ENCODE results near the gene TRIM31.

Gene TRIM31

GRCh38 chr6:30149234-30149633 lies 36.3 kb upstream of the TRIM31 start:
- Histone ChIP-seq H3K4me2 (ENCODE audit: low read length) (no peak overlapping the region), H3K4me3 (ENCODE audit: low read depth, low read length) (no peak overlapping the region), H3K9ac (no peak overlapping the region), H3K27me3 (ENCODE audit: control insufficient read depth, insufficient read depth, low read length) (no peaks in the 10 kb centered on the region), H3K9me3 (ENCODE audit: control insufficient read depth, low read length) (no peaks in the 10 kb centered on the region), H3K27ac (no peak overlapping the region), H3K4me1 (no peaks in the 10 kb centered on the region), H3K79me2 (no peaks in the 10 kb centered on the region), H3K36me3 (ENCODE audit: control insufficient read depth, insufficient read depth, low read length) (no peaks in the 10 kb centered on the region), H2AFZ (no peak overlapping the region)
- TF ChIP-seq CTCF (IDR thresholded peaks at IDR 0.05) = no peak

GRCh38 chr6:30147096-30147495 lies 34.2 kb upstream of the TRIM31 start:
- no peak overlapping the region for H3K4me2 ChIP-seq (ENCODE audit: low read length)
- no peak overlapping the region for H3K9ac ChIP-seq
- no peak overlapping the region for H3K4me3 ChIP-seq (ENCODE audit: low read depth, low read length)
- H2AFZ ChIP-seq = no peak overlapping the region
- no peak overlapping the region for H3K27ac ChIP-seq
- no peaks in the 10 kb centered on the region for H3K4me1 ChIP-seq
- TF ChIP-seq CTCF (IDR thresholded peaks at IDR 0.05) = no peak
- H3K27me3 ChIP-seq (ENCODE audit: control insufficient read depth, insufficient read depth, low read length) = no peaks in the 10 kb centered on the region
- H3K79me2 ChIP-seq = no peaks in the 10 kb centered on the region
- H3K36me3 ChIP-seq (ENCODE audit: control insufficient read depth, insufficient read depth, low read length) = no peaks in the 10 kb centered on the region
- H3K9me3 ChIP-seq (ENCODE audit: control insufficient read depth, low read length) = no peaks in the 10 kb centered on the region

GRCh38 chr6:30145818-30146217 lies 32.9 kb upstream of the TRIM31 start:
- Histone ChIP-seq H2AFZ (no peak overlapping the region), H3K9ac (no peak overlapping the region), H3K4me1 (no peaks in the 10 kb centered on the region), H3K79me2 (no peaks in the 10 kb centered on the region), H3K4me2 (ENCODE audit: low read length) (no peak overlapping the region), H3K27me3 (ENCODE audit: control insufficient read depth, insufficient read depth, low read length) (no peaks in the 10 kb centered on the region), H3K27ac (no peak overlapping the region), H3K4me3 (ENCODE audit: low read depth, low read length) (no peak overlapping the region), H3K36me3 (ENCODE audit: control insufficient read depth, insufficient read depth, low read length) (no peaks in the 10 kb centered on the region), H3K9me3 (ENCODE audit: control insufficient read depth, low read length) (no peaks in the 10 kb centered on the region)
- TF ChIP-seq CTCF (IDR thresholded peaks at IDR 0.05) = no peak

GRCh38 chr6:30144811-30145210 lies 31.9 kb upstream of the TRIM31 start:
- H3K79me2 ChIP-seq = no peaks in the 10 kb centered on the region
- H2AFZ ChIP-seq = no peak overlapping the region
- H3K27me3 ChIP-seq (ENCODE audit: control insufficient read depth, insufficient read depth, low read length) = no peaks in the 10 kb centered on the region
- no peaks in the 10 kb centered on the region for H3K9me3 ChIP-seq (ENCODE audit: control insufficient read depth, low read length)
- no peak overlapping the region for H3K9ac ChIP-seq
- no peaks in the 10 kb centered on the region for H3K4me1 ChIP-seq
- no peak overlapping the region for H3K27ac ChIP-seq
- H3K36me3 ChIP-seq (ENCODE audit: control insufficient read depth, insufficient read depth, low read length) = no peaks in the 10 kb centered on the region
- TF ChIP-seq CTCF (IDR thresholded peaks at IDR 0.05) = no peak
- H3K4me2 ChIP-seq (ENCODE audit: low read length) = no peak overlapping the region
- H3K4me3 ChIP-seq (ENCODE audit: low read depth, low read length) = no peak overlapping the region

- Histone ChIP-seq H3K4me1 (no peaks in the 10 kb centered on the region), H3K4me3 (ENCODE audit: low read depth, low read length) (no peak overlapping the region), H3K79me2 (no peaks in the 10 kb centered on the region), H3K27ac (no peak overlapping the region), H3K27me3 (ENCODE audit: control insufficient read depth, insufficient read depth, low read length) (no peaks in the 10 kb centered on the region), H3K4me2 (ENCODE audit: low read length) (no peak overlapping the region), H2AFZ (no peak overlapping the region), H3K36me3 (ENCODE audit: control insufficient read depth, insufficient read depth, low read length) (no peaks in the 10 kb centered on the region), H3K9ac (no peak overlapping the region), H3K9me3 (ENCODE audit: control insufficient read depth, low read length) (no peaks in the 10 kb centered on the region)
- TF ChIP-seq CTCF (IDR thresholded peaks at IDR 0.05) = no peak
These were observed 30.9 kb upstream of the TRIM31 start for GRCh38 chr6:30143780-30144179.
